Adrenal gland (tissue), 5 donors: ENCODE data around the gene COX4I2.
"Not testable (repeated sequence)": the region's sequence is repeated elsewhere in the genome, so short reads cannot be mapped to it uniquely, and the experiment has no call there.

Experiments used
- POLR2A ChIP-seq, 2 donors: fragments of 450-650 bp; IDR thresholded peaks; one replicate each; pipeline ENCODE4 v1.6.1; 2017; ENCODE audit warnings: antibody characterized with exemption in 2 of 2, mild to moderate bottlenecking in 2 of 2, moderate library complexity in 1 of 2
- TF ChIP-seq, protein P1 (sequence below), 6 experiments: fragments of 450-650 bp in 4 of 6; fragments of 200-600 bp in 2 of 6; sonication (generic) in 1 of 6; IDR thresholded peaks; 1 replicate in 5 of 6; 2 replicates in 1 of 6; pipeline versions ENCODE4 v1.5.1 to v1.8.0; 2016 to 2021; ENCODE audit warnings: antibody characterized with exemption in 6 of 6, mild to moderate bottlenecking in 2 of 6, moderate library complexity in 1 of 6
- donor health status: DM: no; HTN: no; CAD: no.

DNA sequence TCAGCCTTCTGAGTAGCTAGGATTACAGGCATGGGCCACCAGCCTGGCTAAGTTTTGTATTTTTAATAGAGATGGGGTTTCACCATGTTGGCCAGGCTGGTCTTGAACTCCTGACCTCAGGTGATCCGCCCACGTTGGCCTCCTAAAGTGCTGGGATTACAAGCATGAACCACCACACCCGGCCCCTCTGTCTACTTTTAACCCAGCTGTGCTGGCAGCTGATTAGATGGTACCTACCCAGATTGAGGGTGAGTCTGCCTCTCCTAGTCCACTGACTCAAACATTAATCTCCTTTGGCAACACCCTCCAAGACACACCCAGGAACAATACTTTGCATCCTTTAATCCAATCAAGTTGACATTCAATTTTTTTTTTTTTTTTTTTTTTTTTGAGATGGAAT lies 10.4 kb downstream of the COX4I2 start:
- TF ChIP-seq, protein P1, sequence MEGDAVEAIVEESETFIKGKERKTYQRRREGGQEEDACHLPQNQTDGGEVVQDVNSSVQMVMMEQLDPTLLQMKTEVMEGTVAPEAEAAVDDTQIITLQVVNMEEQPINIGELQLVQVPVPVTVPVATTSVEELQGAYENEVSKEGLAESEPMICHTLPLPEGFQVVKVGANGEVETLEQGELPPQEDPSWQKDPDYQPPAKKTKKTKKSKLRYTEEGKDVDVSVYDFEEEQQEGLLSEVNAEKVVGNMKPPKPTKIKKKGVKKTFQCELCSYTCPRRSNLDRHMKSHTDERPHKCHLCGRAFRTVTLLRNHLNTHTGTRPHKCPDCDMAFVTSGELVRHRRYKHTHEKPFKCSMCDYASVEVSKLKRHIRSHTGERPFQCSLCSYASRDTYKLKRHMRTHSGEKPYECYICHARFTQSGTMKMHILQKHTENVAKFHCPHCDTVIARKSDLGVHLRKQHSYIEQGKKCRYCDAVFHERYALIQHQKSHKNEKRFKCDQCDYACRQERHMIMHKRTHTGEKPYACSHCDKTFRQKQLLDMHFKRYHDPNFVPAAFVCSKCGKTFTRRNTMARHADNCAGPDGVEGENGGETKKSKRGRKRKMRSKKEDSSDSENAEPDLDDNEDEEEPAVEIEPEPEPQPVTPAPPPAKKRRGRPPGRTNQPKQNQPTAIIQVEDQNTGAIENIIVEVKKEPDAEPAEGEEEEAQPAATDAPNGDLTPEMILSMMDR (IDR thresholded peaks at IDR 0.05), result not testable (repeated sequence)
- not testable (repeated sequence) for TF ChIP-seq POLR2A (IDR thresholded peaks at IDR 0.05)
